Endothelial cell (in vitro differentiated cells): ENCODE data around the gene RGL1. TPM values are rescaled to one million over a fixed set of nuclear protein-coding genes. Genes with fewer than 3 reads are reported as not detected.

ENCODE experiments used
- DNase-seq: peaks from one replicate; pipeline ENCODE4 v3.0.0; 2021; ENCODE audit warnings: low spot score
- H3K27ac Mint-ChIP-seq: one replicate; pipeline ENCODE4 v1.8.0; 2021; ENCODE audit warnings: mixed read lengths, inconsistent platforms; ENCODE audit not compliant: unreplicated experiment
- H3K27me3 Mint-ChIP-seq: one replicate; pipeline ENCODE4 v1.8.0; 2021; ENCODE audit warnings: mild to moderate bottlenecking, moderate library complexity, mixed read lengths, inconsistent platforms; ENCODE audit not compliant: unreplicated experiment
- H3K36me3 Mint-ChIP-seq: one replicate; pipeline ENCODE4 v1.8.0; 2021; ENCODE audit warnings: mild to moderate bottlenecking, low read depth, mixed read lengths, inconsistent platforms; ENCODE audit not compliant: unreplicated experiment
- H3K4me1 Mint-ChIP-seq: one replicate; pipeline ENCODE4 v1.8.0; 2021; ENCODE audit warnings: mild to moderate bottlenecking, mixed read lengths, inconsistent platforms; ENCODE audit not compliant: unreplicated experiment
- H3K4me3 Mint-ChIP-seq: one replicate; pipeline ENCODE4 v1.8.0; 2021; ENCODE audit warnings: mild to moderate bottlenecking, mixed read lengths, inconsistent platforms; ENCODE audit not compliant: unreplicated experiment
- H3K9me3 Mint-ChIP-seq: one replicate; pipeline ENCODE4 v1.8.0; 2021; ENCODE audit warnings: mixed read lengths, inconsistent platforms; ENCODE audit not compliant: unreplicated experiment
- CTCF ChIP-seq: fragments of 200-600 bp; sonication (generic); IDR thresholded peaks from one replicate; pipeline ENCODE4 v1.5.0; 2021; ENCODE audit warnings: antibody characterized with exemption; ENCODE audit not compliant: unreplicated experiment
- total RNA-seq: library from RNA; stranded (reverse); fragmentation: NEBNext Ultra II Directional; extraction: Animal tissue kit (Norgen Biotek cat#: 25700); gene quantifications from one replicate; pipeline ENCODE4 v1.2.1, GENCODE V29; 2021; ENCODE audit not compliant: unreplicated experiment

RGL1 gene
- total RNA-seq, 1 donor from 2014 or later, result 60.7 TPM

GRCh38 chr1:183810756-183811544, 6.0 kb downstream of the RGL1 start:
- no peak for DNase-seq
- peaks cover 3% of the 10 kb centered on the region for H3K27me3 Mint-ChIP-seq
- H3K4me1 Mint-ChIP-seq, result peaks cover 91% of the 10 kb centered on the region
- peak overlapping the region; percentile 45 for H3K4me3 Mint-ChIP-seq
- TF ChIP-seq CTCF, result no peak
- peak overlapping the region; percentile 45 for H3K27ac Mint-ChIP-seq
- peaks cover 37% of the 10 kb centered on the region for H3K36me3 Mint-ChIP-seq
- no peaks in the 10 kb centered on the region for H3K9me3 Mint-ChIP-seq

- Mint-ChIP-seq H3K36me3 (peaks cover 37% of the 10 kb centered on the region), H3K4me1 (peaks cover 91% of the 10 kb centered on the region), H3K27ac (no peak overlapping the region), H3K27me3 (peaks cover 3% of the 10 kb centered on the region), H3K9me3 (no peaks in the 10 kb centered on the region), H3K4me3 (peak overlapping the region; percentile 68)
- no peak for DNase-seq
- no peak for TF ChIP-seq CTCF
Measured at GRCh38 chr1:183812128-183812527, 7.2 kb downstream of the RGL1 start.

GRCh38 chr1:183812686-183813569, 8.0 kb downstream of the RGL1 start:
- DNase-seq, result no peak
- TF ChIP-seq CTCF, result no peak
- Mint-ChIP-seq H3K27ac (peak overlapping the region; percentile 50), H3K27me3 (peaks cover 3% of the 10 kb centered on the region), H3K4me1 (peaks cover 91% of the 10 kb centered on the region), H3K9me3 (no peaks in the 10 kb centered on the region), H3K36me3 (peaks cover 37% of the 10 kb centered on the region), H3K4me3 (peak overlapping the region; percentile 68)

- Mint-ChIP-seq H3K27me3 (peaks cover 4% of the 10 kb centered on the region), H3K4me3 (no peak overlapping the region), H3K36me3 (peaks cover 28% of the 10 kb centered on the region), H3K27ac (peak overlapping the region; percentile 9), H3K9me3 (no peaks in the 10 kb centered on the region), H3K4me1 (peaks cover 88% of the 10 kb centered on the region)
- no peak for TF ChIP-seq CTCF
- no peak for DNase-seq
Measured at GRCh38 chr1:183814121-183814681, 9.3 kb downstream of the RGL1 start.
